Liver (tissue), 9 donors: Measurements from ENCODE around the gene BRICD5. TPM values are rescaled to one million over a fixed set of nuclear protein-coding genes. Genes with fewer than 3 reads are reported as not detected.

ENCODE experiments used
- DNase-seq: peaks from one replicate; pipeline ENCODE4 v3.0.0-alpha.2; 2017; ENCODE audit warnings: low spot score
- H3K27ac ChIP-seq, 2 donors: one replicate each; pipeline ENCODE4 v1.7.0; 2013; ENCODE audit warnings: inconsistent platforms in 2 of 2, low read length in 2 of 2, control low read depth in 1 of 2, low read depth in 1 of 2, mild to moderate bottlenecking in 1 of 2
- H3K27me3 ChIP-seq, 4 donors: one replicate each; pipeline versions ENCODE4 v1.6.1 to v1.7.0; 2013; ENCODE audit warnings: low read length in 3 of 4, inconsistent platforms in 1 of 4, mild to moderate bottlenecking in 1 of 4, moderate library complexity in 1 of 4; ENCODE audit not compliant: control insufficient read depth in 4 of 4, insufficient read depth in 4 of 4
- H3K36me3 ChIP-seq, 4 donors: one replicate each; pipeline versions ENCODE4 v1.6.1 to v1.7.0; 2013; ENCODE audit warnings: low read length in 3 of 4, mild to moderate bottlenecking in 3 of 4, low read depth in 1 of 4, moderate library complexity in 1 of 4; ENCODE audit not compliant: control insufficient read depth in 4 of 4, insufficient read depth in 3 of 4
- H3K4me1 ChIP-seq, 4 donors: one replicate each; pipeline versions ENCODE4 v1.6.1 to v1.7.0; 2013; ENCODE audit warnings: low read length in 3 of 4, mild to moderate bottlenecking in 3 of 4, moderate library complexity in 1 of 4; ENCODE audit not compliant: control insufficient read depth in 4 of 4, insufficient read depth in 4 of 4
- H3K4me3 ChIP-seq, 3 donors: one replicate each; pipeline versions ENCODE4 v1.6.1 to v1.7.0; 2013; ENCODE audit warnings: low read length in 3 of 3, control low read depth in 1 of 3, low read depth in 1 of 3, mild to moderate bottlenecking in 1 of 3
- H3K9ac ChIP-seq, 2 donors: one replicate each; pipeline ENCODE4 v1.7.0; 2013; ENCODE audit warnings: low read length in 2 of 2, mild to moderate bottlenecking in 2 of 2, moderate library complexity in 2 of 2, control low read depth in 1 of 2, low read depth in 1 of 2
- H3K9me3 ChIP-seq, 4 donors: one replicate each; pipeline versions ENCODE4 v1.6.1 to v1.7.0; 2013; ENCODE audit warnings: low read length in 3 of 4; ENCODE audit not compliant: control insufficient read depth in 4 of 4
- CTCF ChIP-seq: fragments of 150-350 bp; IDR thresholded peaks from 2 replicates; pipeline ENCODE4 v1.5.1; 2017; ENCODE audit warnings: improper control_type of control experiment, low read depth, low read length; ENCODE audit not compliant: missing input control
- EGR1 ChIP-seq, 2 donors: IDR thresholded peaks; 2 replicates each; pipeline ENCODE4 v1.6.1; 2016 to 2018; ENCODE audit warnings: antibody characterized with exemption in 2 of 2, low read depth in 2 of 2
- FOXA1 ChIP-seq: IDR thresholded peaks from 2 replicates; pipeline ENCODE4 v1.6.1; 2016; ENCODE audit warnings: antibody characterized with exemption
- FOXA2 ChIP-seq: IDR thresholded peaks from 2 replicates; pipeline ENCODE4 v1.6.1; 2016; ENCODE audit warnings: antibody characterized with exemption
- GABPA ChIP-seq, 2 donors: IDR thresholded peaks in 1 of 2; conservative IDR thresholded peaks in 1 of 2; 2 replicates each; pipeline ENCODE4 v1.6.1; 2016; ENCODE audit warnings: antibody characterized with exemption in 2 of 2, mild to moderate bottlenecking in 1 of 2, moderate library complexity in 1 of 2
- HNF4G ChIP-seq: IDR thresholded peaks from 2 replicates; pipeline ENCODE4 v1.6.1; 2016; ENCODE audit warnings: antibody characterized with exemption
- JUND ChIP-seq, 2 donors: IDR thresholded peaks; 2 replicates each; pipeline ENCODE4 v1.6.1; 2016; ENCODE audit warnings: antibody characterized with exemption in 2 of 2
- MAX ChIP-seq: IDR thresholded peaks from 2 replicates; pipeline ENCODE4 v1.6.1; 2016; ENCODE audit warnings: antibody characterized with exemption
- REST ChIP-seq: IDR thresholded peaks from 2 replicates; pipeline ENCODE4 v1.6.1; 2016; ENCODE audit warnings: antibody characterized with exemption, mild to moderate bottlenecking
- SP1 ChIP-seq: IDR thresholded peaks from 2 replicates; pipeline ENCODE4 v1.6.1; 2018; ENCODE audit warnings: antibody characterized with exemption, mild to moderate bottlenecking
- TAF1 ChIP-seq: conservative IDR thresholded peaks from 2 replicates; pipeline ENCODE4 v1.6.1; 2016; ENCODE audit warnings: antibody characterized with exemption, mild to moderate bottlenecking
- YY1 ChIP-seq: IDR thresholded peaks from 2 replicates; pipeline ENCODE4 v1.6.1; 2016; ENCODE audit warnings: antibody characterized with exemption, mild to moderate bottlenecking
- ZBTB33 ChIP-seq: IDR thresholded peaks from 2 replicates; pipeline ENCODE4 v1.6.1; 2016; ENCODE audit warnings: antibody characterized with exemption
- WGBS: extraction: QIAGEN DNeasy Blood & Tissue Kit; methylation state at CpG from one replicate; pipeline ENCODE4 v1.1.7; 2013; 5-methylcytosine and 5-hydroxymethylcytosine counted together
- polyA plus RNA-seq, 2 donors: library from polyadenylated mRNA; stranded (reverse) in 1 of 2; unstranded in 1 of 2; fragments of 200-250 nt in 1 of 2; fragments of >200 nt in 1 of 2; fragmentation: Nextera tagmentation in 1 of 2; extraction: Ambion mirVana in 1 of 2; gene quantifications; one replicate each; pipeline versions ENCODE4 v1.2.1 to v1.2.3, GENCODE V29; 2013 to 2015
- total RNA-seq, 2 donors: library from RNA; depleted of rRNA; stranded (reverse); fragments of >200 nt; gene quantifications; one replicate each; pipeline ENCODE4 v1.2.3, GENCODE V29; 2014
- donor health status: healthy.
- donor health status: healthy.
- donor health status: healthy.
- donor health status: healthy.
- donor health status: healthy.

The BRICD5 gene
- total and polyA plus RNA-seq, 4 donors: 0.26 to 1.9 (median 1.4) TPM

- Histone ChIP-seq H3K9ac (no peak overlapping the region), H3K27me3 (no peaks in the 10 kb centered on the region), H3K4me1 (peaks cover 0 to 15% (median 12%) of the 10 kb centered on the region in 4 donors), H3K9me3 (no peaks in the 10 kb centered on the region), H3K4me3 (no peak overlapping the region), H3K27ac (no peak overlapping the region), H3K36me3 (peaks cover 21 to 69% (median 43%) of the 10 kb centered on the region in 4 donors)
- DNase-seq: no peak
- 97% methylated on average over 6 of the region's 6 CpGs for WGBS
- no peak for TF ChIP-seq MAX
- no peak for TF ChIP-seq REST
- no peak for TF ChIP-seq HNF4G
These were observed 47.1 kb upstream of the BRICD5 start for GRCh38 chr16:2257726-2258125.

- Histone ChIP-seq H3K4me1 (peaks cover 2 to 26% (median 20%) of the 10 kb centered on the region in 4 donors), H3K36me3 (peaks cover 14 to 59% (median 33%) of the 10 kb centered on the region in 4 donors), H3K27ac (no peak overlapping the region), H3K9me3 (no peaks in the 10 kb centered on the region), H3K9ac (no peak overlapping the region), H3K4me3 (no peak overlapping the region), H3K27me3 (no peaks in the 10 kb centered on the region)
- WGBS: 91% methylated on average over 12 of the region's 12 CpGs
- TF ChIP-seq FOXA1 (no peak), ZBTB33 (no peak), JUND (IDR thresholded peaks at IDR 0.05) (no peak), YY1 (no peak), CTCF (no peak), EGR1 (IDR thresholded peaks at IDR 0.05; ENCODE audit: low read depth in 2 of 2) (no peak), TAF1 (no peak), FOXA2 (no peak), GABPA (IDR thresholded peaks at IDR 0.05 in 1 of 2, conservative IDR thresholded peaks at IDR 0.05 in 1 of 2) (no peak), REST (no peak), SP1 (no peak)
- no peak for DNase-seq
These were observed 46.0 kb upstream of the BRICD5 start for GRCh38 chr16:2256531-2257140.
